Measurements from ENCODE around the gene HOXA1.

The HOXA1 gene

GRCh38 chr7:27091941-27092818 lies 3.6 kb downstream of the HOXA1 start:
- no peak for DNase-seq (ENCODE audit: low read depth)

- DNase-seq (ENCODE audit: low read depth), result no peak
These were observed 4.7 kb downstream of the HOXA1 start for GRCh38 chr7:27091105-27091504.

GRCh38 chr7:27088002-27088922 lies 7.5 kb downstream of the HOXA1 start:
- DNase-seq (ENCODE audit: low read depth), result no peak

- no peak for DNase-seq (ENCODE audit: low read depth)
These were observed 12.2 kb downstream of the HOXA1 start for GRCh38 chr7:27083646-27084045.

GRCh38 chr7:27082171-27082570 lies 13.6 kb downstream of the HOXA1 start:
- no peak for DNase-seq (ENCODE audit: low read depth)

- DNase-seq (ENCODE audit: low read depth), result no peak
These were observed 14.9 kb downstream of the HOXA1 start for GRCh38 chr7:27080844-27081436.

GRCh38 chr7:27079234-27079975 lies 16.4 kb downstream of the HOXA1 start:
- no peak for DNase-seq (ENCODE audit: low read depth)

- DNase-seq (ENCODE audit: low read depth), result no peak
These were observed 17.1 kb downstream of the HOXA1 start for GRCh38 chr7:27078616-27079233.

- DNase-seq (ENCODE audit: low read depth), result no peak
These were observed 22.7 kb downstream of the HOXA1 start for GRCh38 chr7:27073076-27073475.

- DNase-seq (ENCODE audit: low read depth), result peak; percentile 21
These were observed 24.0 kb downstream of the HOXA1 start for GRCh38 chr7:27071622-27072390.

GRCh38 chr7:27068259-27068658 lies 27.5 kb downstream of the HOXA1 start:
- no peak for DNase-seq (ENCODE audit: low read depth)

GRCh38 chr7:27066148-27066547 lies 29.7 kb downstream of the HOXA1 start:
- no peak for DNase-seq (ENCODE audit: low read depth)

GRCh38 chr7:27065709-27066108 lies 30.1 kb downstream of the HOXA1 start:
- DNase-seq (ENCODE audit: low read depth), result no peak

- no peak for DNase-seq (ENCODE audit: low read depth)
These were observed 31.1 kb downstream of the HOXA1 start for GRCh38 chr7:27064661-27065060.

- DNase-seq (ENCODE audit: low read depth), result no peak
These were observed 31.6 kb downstream of the HOXA1 start for GRCh38 chr7:27064159-27064558.

- no peak for DNase-seq (ENCODE audit: low read depth)
These were observed 32.9 kb downstream of the HOXA1 start for GRCh38 chr7:27062946-27063345.

- no peak for DNase-seq (ENCODE audit: low read depth)
These were observed 42.6 kb downstream of the HOXA1 start for GRCh38 chr7:27053153-27053552.

- no peak for DNase-seq (ENCODE audit: low read depth)
These were observed 44.3 kb downstream of the HOXA1 start for GRCh38 chr7:27051451-27051850.

- DNase-seq (ENCODE audit: low read depth), result no peak
These were observed 47.4 kb downstream of the HOXA1 start for GRCh38 chr7:27048438-27048837.

- peak; percentile 50 for DNase-seq (ENCODE audit: low read depth)
These were observed 48.8 kb downstream of the HOXA1 start for GRCh38 chr7:27046854-27047549.
